HG03108 (cell line): ENCODE data around the gene MRPS10.

ENCODE experiments used
- ATAC-seq: cut with Tn5 transposase; IDR thresholded peaks from one replicate; pipeline ENCODE4 v1.9.1; 2021; ENCODE audit warnings: moderate library complexity; ENCODE audit not compliant: unreplicated experiment

The MRPS10 gene

GRCh38 chr6:42217519-42218367 lies at the start of gene MRPS10:
Gene MRPS10, minus strand, starts transcription at chr6:42217861. Its CDS starts 12 bp downstream, at chr6:42217849.
- ATAC-seq: peak; percentile 94

DNA sequence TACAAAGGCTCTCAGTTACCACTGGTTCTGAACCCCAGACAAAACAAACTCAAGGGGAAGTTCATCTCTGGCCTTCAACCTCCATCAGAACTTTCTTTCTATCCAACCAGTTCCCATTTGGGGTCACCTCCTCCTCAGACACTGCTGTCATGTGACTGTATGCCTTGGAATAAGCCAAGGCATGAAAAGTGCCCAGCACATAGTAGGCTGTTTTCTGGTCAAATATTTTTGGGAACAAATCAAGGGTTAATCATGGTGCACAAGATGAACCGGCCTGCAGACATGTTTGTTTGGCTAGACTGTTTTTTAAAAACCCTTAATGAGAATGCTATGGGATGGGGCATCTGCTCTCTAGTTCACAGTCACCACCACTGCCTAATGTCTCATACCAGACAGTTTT lies 48.9 kb upstream of the MRPS10 start:
- ATAC-seq: no peak

GRCh38 chr6:42264852-42265390 lies 47.3 kb upstream of the MRPS10 start:
- ATAC-seq: no peak

DNA sequence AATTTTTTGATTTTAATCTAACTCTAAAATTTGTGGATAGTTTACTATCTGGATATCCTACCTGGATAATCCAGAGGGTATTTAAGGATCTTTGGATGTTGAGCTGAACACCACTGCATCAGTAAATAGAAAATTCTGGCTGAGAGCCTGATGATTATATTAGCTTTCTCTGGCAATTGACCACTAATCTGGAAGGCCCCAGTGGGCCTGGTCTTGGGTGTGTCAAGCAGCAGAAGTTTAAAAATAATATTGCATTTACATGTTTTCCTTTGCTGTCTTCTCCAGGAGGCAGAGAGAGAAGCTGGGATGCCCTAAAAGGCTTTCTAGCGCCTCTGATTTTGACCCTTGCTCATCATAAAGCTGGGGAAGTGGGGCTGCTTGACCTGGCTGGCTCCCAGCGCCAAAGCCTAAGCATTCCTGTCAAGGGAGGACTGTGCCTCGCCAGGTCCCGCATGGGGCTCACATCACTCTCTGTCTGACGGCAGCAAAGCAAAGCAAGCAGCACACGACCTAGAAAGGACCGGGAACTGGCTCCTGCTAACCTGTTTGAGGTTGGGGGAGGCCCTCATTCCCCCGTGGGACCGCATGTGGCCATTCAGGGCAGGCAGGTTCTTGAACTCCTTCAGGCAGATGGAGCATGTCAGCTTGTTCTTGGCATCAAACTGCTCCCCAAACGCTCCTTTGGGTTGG lies 46.6 kb upstream of the MRPS10 start:
- no peak for ATAC-seq

- no peak for ATAC-seq
These were observed 45.6 kb upstream of the MRPS10 start for GRCh38 chr6:42263165-42263728.

DNA sequence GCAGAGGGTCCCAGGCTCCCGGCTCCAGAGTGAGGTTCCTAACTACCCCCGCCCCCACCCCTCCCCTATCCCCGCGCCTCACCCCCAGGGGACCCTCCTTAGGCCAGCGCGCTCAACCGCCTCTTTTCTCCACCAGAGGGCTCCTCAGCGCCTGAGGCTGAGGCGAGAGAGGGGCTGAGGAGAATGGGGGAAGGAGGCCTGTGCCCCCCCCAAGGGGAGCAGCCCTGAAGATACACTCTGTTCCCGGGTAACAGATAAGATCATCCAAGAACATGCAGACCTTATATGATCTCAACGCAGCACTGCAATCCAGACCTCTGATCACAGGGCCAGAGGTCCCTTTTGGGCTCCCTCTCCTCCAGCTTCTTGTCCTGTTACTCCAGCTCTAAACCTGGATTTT lies 43.3 kb upstream of the MRPS10 start:
- ATAC-seq: no peak

- no peak for ATAC-seq
These were observed 42.8 kb upstream of the MRPS10 start for GRCh38 chr6:42260396-42260888.

DNA sequence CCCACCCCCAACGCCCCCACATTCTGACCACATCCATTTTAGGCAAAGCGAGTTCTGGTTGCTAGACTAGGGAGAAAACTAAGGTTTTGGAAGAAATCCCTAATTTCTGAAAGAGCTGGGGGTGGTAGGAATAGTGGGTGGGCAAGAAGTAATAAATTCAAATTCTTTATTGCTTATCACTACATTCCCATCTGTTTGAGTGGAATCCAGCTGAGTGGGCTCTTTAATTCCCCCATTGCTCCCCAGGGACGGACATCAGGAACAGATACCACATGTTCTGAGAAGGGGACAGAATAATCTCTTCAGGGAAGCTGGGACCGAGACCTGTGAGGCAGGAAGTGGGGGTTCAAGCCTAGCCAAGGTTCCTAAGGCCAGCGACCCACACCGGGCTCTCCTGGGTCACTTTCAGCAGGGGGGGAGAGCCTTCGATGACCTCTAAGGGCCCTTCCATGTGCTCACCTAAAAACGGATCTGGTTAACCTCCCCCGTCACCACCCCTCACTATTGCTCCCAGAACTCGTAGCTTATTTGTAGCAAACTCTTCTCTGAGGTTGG lies 42.3 kb upstream of the MRPS10 start:
- ATAC-seq: no peak

DNA sequence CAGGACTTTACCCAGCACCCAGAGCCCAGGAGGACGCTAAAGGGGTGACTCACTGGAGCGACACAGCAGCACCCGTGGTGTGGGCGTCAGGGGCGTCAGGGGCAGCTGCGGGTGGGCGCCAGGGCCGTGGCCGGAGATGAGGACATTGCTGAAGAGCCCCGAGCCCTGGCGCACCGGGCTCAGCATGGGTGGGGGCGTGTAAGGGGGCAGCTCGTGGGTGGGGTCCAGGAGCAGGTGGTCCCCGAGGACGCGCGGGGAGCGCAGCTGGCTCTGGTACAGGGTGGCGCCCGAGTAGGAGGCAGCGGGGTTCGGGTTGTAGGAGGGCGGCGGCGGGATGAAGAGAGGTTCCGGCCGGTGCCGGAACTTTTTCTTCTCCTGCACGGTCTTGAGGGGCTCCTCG lies 41.6 kb upstream of the MRPS10 start:
- no peak for ATAC-seq

DNA sequence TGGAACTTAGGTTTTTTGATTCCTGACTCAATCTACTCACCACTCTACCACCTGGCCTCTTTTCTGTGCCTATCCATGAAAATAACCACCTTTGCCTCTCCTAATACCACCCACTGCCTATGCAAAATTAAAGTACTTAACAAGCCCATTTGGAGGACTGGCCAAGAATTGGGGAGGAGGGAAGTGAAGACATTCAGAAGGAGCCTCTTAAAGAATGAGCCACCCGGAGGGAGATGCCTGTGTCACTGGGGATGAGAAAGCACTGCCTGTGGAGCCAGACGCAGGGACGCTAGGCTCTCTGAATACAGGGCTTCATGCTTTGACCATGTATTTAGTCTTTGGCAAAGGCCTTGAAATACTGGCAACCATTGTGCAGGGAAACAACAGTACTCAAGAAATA lies 40.0 kb upstream of the MRPS10 start:
- no peak for ATAC-seq

- no peak for ATAC-seq
These were observed 39.4 kb upstream of the MRPS10 start for GRCh38 chr6:42257063-42257462.

DNA sequence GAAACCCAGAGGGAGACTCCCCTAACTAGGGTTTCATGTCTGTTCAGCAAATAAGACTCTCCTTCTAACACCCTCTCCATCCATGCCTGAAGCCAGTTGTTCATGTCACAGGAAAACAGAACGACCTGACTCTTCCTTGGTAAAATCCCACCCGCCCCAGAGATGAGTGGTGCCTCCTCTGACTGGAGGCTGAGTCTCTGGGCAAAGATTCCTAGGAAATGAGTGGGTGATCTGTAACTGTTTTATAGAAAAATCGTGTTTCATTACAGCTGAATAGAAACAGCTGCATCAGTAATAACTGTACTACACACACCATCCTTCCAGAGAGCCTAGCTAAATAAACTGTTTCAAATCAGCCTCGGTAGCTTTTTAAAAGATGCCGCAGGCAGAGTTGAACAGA lies 37.4 kb upstream of the MRPS10 start:
- no peak for ATAC-seq

GRCh38 chr6:42254505-42254904 lies 36.8 kb upstream of the MRPS10 start:
- no peak for ATAC-seq

GRCh38 chr6:42251911-42252637 lies 34.4 kb upstream of the MRPS10 start:
- ATAC-seq: no peak

GRCh38 chr6:42251500-42251899 lies 33.8 kb upstream of the MRPS10 start:
- no peak for ATAC-seq

DNA sequence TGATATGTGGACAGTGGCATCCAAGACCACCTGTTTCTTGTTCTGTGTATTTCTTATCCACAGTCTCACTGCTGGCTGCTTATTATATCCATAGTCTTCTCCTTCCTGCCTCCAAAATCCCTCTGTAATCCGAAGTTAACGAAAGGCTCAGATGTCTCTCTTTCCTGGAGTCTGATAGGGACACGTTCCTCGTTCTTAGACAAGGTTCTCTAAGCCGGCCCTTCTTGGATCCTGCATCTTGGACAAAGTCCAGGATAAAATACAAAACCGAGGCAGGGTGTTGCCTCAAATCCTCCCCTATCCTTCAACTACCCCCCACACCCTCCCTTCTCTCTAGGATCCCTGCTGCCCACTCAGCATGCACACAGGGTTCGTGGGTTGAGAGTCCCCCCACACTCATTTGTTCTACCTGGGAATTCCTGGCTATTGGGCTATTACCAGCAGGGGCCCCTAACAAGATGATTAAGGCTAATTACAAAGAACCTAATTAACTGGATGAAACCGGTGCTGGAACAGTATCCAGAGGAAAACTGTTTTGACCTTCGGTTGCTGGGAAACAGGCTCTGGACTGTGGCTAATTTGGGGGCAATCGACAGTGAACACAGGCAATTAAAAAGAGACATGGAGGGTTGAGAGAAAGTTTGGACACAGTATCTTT lies 32.7 kb upstream of the MRPS10 start:
- ATAC-seq: no peak

DNA sequence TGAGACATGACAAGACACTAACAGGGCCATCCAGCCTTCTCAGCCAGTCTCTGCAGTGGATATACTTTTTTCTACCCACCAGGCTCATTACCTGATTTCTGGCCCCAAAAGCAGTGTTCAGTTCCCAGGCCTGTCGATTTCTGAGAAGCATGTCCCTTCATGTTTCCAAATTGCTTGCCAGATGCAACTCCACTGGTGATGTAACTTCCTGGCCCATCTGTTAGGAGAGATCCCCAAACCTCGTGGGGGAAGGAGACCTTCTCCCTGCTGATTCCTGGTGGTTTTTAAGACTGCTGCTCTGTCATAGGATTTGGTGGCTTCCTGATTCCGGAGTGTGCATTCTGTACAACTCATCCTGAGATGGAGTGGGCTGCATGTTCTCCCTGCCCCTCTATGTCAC lies 31.6 kb upstream of the MRPS10 start:
- no peak for ATAC-seq

DNA sequence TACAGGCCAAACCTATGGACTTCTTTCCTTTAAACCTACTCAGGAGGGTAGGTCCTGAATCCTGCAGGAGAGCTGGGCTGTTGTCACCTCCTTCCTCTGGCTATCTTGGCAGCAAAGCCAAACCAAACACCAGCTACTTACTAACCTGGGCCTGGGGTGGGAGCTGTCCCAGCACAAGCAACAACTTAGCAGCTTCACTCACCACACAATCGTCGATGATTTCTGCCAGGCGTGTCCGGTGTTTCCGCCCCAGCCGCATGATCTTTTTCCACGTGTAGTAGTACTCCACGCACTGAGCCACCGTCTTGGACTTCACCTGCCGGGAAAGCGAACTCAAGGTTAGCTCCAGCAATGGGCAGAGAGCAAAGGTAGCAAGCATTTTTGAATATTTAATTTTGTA lies 25.4 kb upstream of the MRPS10 start:
- no peak for ATAC-seq

DNA sequence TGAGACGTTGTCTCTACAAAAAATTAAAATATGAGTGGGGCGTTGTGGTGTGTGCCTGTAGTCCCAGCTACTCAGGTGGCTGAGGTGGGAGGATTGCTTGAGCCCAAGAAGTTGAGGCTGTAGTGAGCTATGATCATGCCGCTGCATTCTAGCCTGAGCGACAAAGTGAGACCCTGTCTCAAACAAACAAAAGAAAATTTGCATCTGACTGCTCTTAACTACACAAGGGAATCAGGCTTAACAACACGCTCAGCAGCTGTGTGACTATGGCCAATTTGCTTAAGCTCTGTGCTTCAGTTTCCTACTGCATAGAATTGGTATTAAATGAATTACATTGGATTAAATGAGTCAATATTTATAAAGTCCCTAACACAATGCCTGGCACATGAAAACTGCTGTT lies 24.3 kb upstream of the MRPS10 start:
- ATAC-seq: no peak

- no peak for ATAC-seq
These were observed 22.2 kb upstream of the MRPS10 start for GRCh38 chr6:42239736-42240375.
